Suprapubic skin (tissue), 4 donors: ENCODE results near the gene KLF15. TPM values are rescaled to one million over a fixed set of nuclear protein-coding genes. Genes with fewer than 3 reads are reported as not detected.

Experiments used
- DNase-seq, 2 donors: peaks; one replicate each; pipeline ENCODE4 v3.0.0-alpha.2; 2019; ENCODE audit warnings: low spot score in 2 of 2
- H3K27ac ChIP-seq: fragments of 200-600 bp; sonication (generic); one replicate; pipeline ENCODE4 v1.5.1; 2019
- H3K27me3 ChIP-seq: fragments of 200-600 bp; sonication (generic); one replicate; pipeline ENCODE4 v1.5.1; 2019
- H3K36me3 ChIP-seq: fragments of 200-600 bp; sonication (generic); one replicate; pipeline ENCODE4 v1.5.1; 2019
- H3K4me1 ChIP-seq: fragments of 200-600 bp; sonication (generic); one replicate; pipeline ENCODE4 v1.5.1; 2019
- H3K4me3 ChIP-seq: fragments of 200-600 bp; sonication (generic); one replicate; pipeline ENCODE4 v1.5.1; 2019; ENCODE audit warnings: mild to moderate bottlenecking
- H3K9me3 ChIP-seq: fragments of 200-600 bp; sonication (generic); one replicate; pipeline ENCODE4 v1.5.1; 2019
- CTCF ChIP-seq, 2 donors: fragments of 200-600 bp in 1 of 2; fragments of 450-650 bp in 1 of 2; sonication (generic) in 1 of 2; IDR thresholded peaks; one replicate each; pipeline ENCODE4 v1.5.1; 2016 to 2019; ENCODE audit warnings: antibody characterized with exemption in 2 of 2, mild to moderate bottlenecking in 1 of 2, moderate library complexity in 1 of 2
- EP300 ChIP-seq: sonication (generic); formaldehyde crosslinking; IDR thresholded peaks from one replicate; pipeline ENCODE4 v1.6.1; 2017; ENCODE audit warnings: antibody characterized with exemption
- POLR2A ChIP-seq, 2 donors: fragments of 450-650 bp; IDR thresholded peaks; one replicate each; pipeline ENCODE4 v1.6.1; 2017; ENCODE audit warnings: antibody characterized with exemption in 2 of 2, mild to moderate bottlenecking in 2 of 2, moderate library complexity in 2 of 2
- POLR2AphosphoS5 ChIP-seq, 3 donors: sonication (generic); formaldehyde crosslinking; IDR thresholded peaks; one replicate each; pipeline ENCODE4 v1.6.1; 2017; ENCODE audit warnings: antibody characterized with exemption in 3 of 3
- WGBS: methylation state at CpG from one replicate; pipeline ENCODE4 v1.1.5; 2018; 5-methylcytosine and 5-hydroxymethylcytosine counted together
- total RNA-seq, 4 donors: library from RNA; depleted of rRNA; stranded (reverse); fragments of >200 nt; gene quantifications; one replicate each; pipeline ENCODE4 v1.1.0, GENCODE V29; 2016

The KLF15 gene
- total RNA-seq, 4 donors from 2014 or later, result 7.3 to 19.2 (median 14.3) TPM

- H3K27ac ChIP-seq, result no peak overlapping the region
- DNase-seq, result peak in 1 of 2 donors; percentile 37
- H3K9me3 ChIP-seq, result no peaks in the 10 kb centered on the region
- peaks cover 20% of the 10 kb centered on the region for H3K4me1 ChIP-seq
- TF ChIP-seq POLR2A (IDR thresholded peaks at IDR 0.05) (no peak), POLR2AphosphoS5 (IDR thresholded peaks at IDR 0.05) (no peak), CTCF (IDR thresholded peaks at IDR 0.05) (no peak), EP300 (no peak)
- 25% methylated on average over 1 of the region's 1 CpG for WGBS
- no peaks in the 10 kb centered on the region for H3K36me3 ChIP-seq
- peaks cover 32% of the 10 kb centered on the region for H3K27me3 ChIP-seq
- no peak overlapping the region for H3K4me3 ChIP-seq
Measured at GRCh38 chr3:126391631-126392030, 34.4 kb upstream of the KLF15 start.

GRCh38 chr3:126390751-126391150 lies 33.5 kb upstream of the KLF15 start:
- no peaks in the 10 kb centered on the region for H3K36me3 ChIP-seq
- H3K4me1 ChIP-seq, result peaks cover 20% of the 10 kb centered on the region
- peaks cover 31% of the 10 kb centered on the region for H3K27me3 ChIP-seq
- peak in 1 of 2 donors; percentile 37 for DNase-seq
- H3K27ac ChIP-seq, result no peak overlapping the region
- H3K9me3 ChIP-seq, result no peaks in the 10 kb centered on the region
- 68% methylated on average over 4 of the region's 4 CpGs for WGBS
- TF ChIP-seq POLR2AphosphoS5 (IDR thresholded peaks at IDR 0.05) (no peak), CTCF (IDR thresholded peaks at IDR 0.05) (no peak), EP300 (no peak), POLR2A (IDR thresholded peaks at IDR 0.05) (no peak)
- no peak overlapping the region for H3K4me3 ChIP-seq

GRCh38 chr3:126390201-126390600 lies 33.0 kb upstream of the KLF15 start:
- WGBS, result 80% methylated on average over 15 of the region's 15 CpGs
- no peak overlapping the region for H3K27ac ChIP-seq
- H3K36me3 ChIP-seq, result no peaks in the 10 kb centered on the region
- H3K4me3 ChIP-seq, result no peak overlapping the region
- TF ChIP-seq POLR2AphosphoS5 (IDR thresholded peaks at IDR 0.05) (no peak), POLR2A (IDR thresholded peaks at IDR 0.05) (no peak), CTCF (IDR thresholded peaks at IDR 0.05) (no peak), EP300 (no peak)
- peaks cover 20% of the 10 kb centered on the region for H3K4me1 ChIP-seq
- H3K9me3 ChIP-seq, result no peaks in the 10 kb centered on the region
- peak in 1 of 2 donors; percentile 57 for DNase-seq
- peaks cover 25% of the 10 kb centered on the region for H3K27me3 ChIP-seq

- TF ChIP-seq POLR2AphosphoS5 (IDR thresholded peaks at IDR 0.05), result no peak
- no peak for TF ChIP-seq POLR2A (IDR thresholded peaks at IDR 0.05)
- TF ChIP-seq EP300, result no peak
- no peak for TF ChIP-seq CTCF (IDR thresholded peaks at IDR 0.05)
- WGBS, result 68% methylated on average over 17 of the region's 17 CpGs
- Histone ChIP-seq H3K9me3 (no peaks in the 10 kb centered on the region), H3K27me3 (peaks cover 21% of the 10 kb centered on the region), H3K4me1 (peaks cover 16% of the 10 kb centered on the region), H3K36me3 (no peaks in the 10 kb centered on the region), H3K4me3 (no peak overlapping the region), H3K27ac (no peak overlapping the region)
- DNase-seq, result no peak
Measured at GRCh38 chr3:126389794-126390146, 32.6 kb upstream of the KLF15 start.

GRCh38 chr3:126389112-126389793 lies 32.0 kb upstream of the KLF15 start:
- Histone ChIP-seq H3K27ac (peak overlapping the region; percentile 82), H3K4me1 (peaks cover 12% of the 10 kb centered on the region), H3K27me3 (peaks cover 16% of the 10 kb centered on the region), H3K36me3 (no peaks in the 10 kb centered on the region), H3K9me3 (no peaks in the 10 kb centered on the region), H3K4me3 (peak overlapping the region; percentile 49)
- TF ChIP-seq POLR2A (IDR thresholded peaks at IDR 0.05), result peak in 1 of 2 donors; percentile 41
- peak; percentile 92 to 97 for TF ChIP-seq CTCF (IDR thresholded peaks at IDR 0.05)
- TF ChIP-seq EP300, result peak; percentile 81
- TF ChIP-seq POLR2AphosphoS5 (IDR thresholded peaks at IDR 0.05), result peak in 2 of 3 donors; percentile 52 to 61
- peak; percentile 96 to 97 for DNase-seq
- 1% methylated on average over 56 of the region's 58 CpGs for WGBS
